Measurements from ENCODE around the gene AGBL1.

- TF ChIP-seq, protein P1, sequence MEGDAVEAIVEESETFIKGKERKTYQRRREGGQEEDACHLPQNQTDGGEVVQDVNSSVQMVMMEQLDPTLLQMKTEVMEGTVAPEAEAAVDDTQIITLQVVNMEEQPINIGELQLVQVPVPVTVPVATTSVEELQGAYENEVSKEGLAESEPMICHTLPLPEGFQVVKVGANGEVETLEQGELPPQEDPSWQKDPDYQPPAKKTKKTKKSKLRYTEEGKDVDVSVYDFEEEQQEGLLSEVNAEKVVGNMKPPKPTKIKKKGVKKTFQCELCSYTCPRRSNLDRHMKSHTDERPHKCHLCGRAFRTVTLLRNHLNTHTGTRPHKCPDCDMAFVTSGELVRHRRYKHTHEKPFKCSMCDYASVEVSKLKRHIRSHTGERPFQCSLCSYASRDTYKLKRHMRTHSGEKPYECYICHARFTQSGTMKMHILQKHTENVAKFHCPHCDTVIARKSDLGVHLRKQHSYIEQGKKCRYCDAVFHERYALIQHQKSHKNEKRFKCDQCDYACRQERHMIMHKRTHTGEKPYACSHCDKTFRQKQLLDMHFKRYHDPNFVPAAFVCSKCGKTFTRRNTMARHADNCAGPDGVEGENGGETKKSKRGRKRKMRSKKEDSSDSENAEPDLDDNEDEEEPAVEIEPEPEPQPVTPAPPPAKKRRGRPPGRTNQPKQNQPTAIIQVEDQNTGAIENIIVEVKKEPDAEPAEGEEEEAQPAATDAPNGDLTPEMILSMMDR (conservative IDR thresholded peaks at IDR 0.05): no peak
- TF ChIP-seq EZH2 (IDR thresholded peaks at IDR 0.05; ENCODE audit: low read depth): no peak
These were observed 8.1 kb downstream of the AGBL1 start for GRCh38 chr15:86087808-86088207.

All from PC-9 (cell line).